ENCODE data around the gene STX16. TPM values are rescaled to one million over a fixed set of nuclear protein-coding genes. Genes with fewer than 3 reads are reported as not detected.
A peak's percentile ranks its signal among the peaks of the same experiment; 100 is the strongest.

Gene STX16
- total RNA-seq, 1 donor from 2014 or later: 24.7 TPM

DNA sequence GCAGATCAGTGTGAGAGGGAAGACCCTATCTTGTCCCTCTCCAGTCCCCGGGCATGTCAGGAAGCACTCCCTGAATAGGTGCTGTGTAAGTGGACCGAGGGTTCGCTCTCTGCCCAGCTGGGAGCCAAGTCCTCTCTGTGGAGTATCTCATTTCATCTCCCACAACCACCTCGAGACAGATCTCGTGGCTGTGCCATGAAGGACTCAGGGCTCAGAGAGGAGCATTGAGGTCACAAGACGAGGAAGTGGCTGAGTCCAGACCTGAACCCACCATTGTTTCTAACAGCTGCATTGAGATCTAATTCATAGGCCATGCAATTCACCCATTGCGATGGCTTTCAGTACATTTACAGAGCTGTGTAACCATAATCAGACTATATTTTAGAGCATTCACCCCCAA lies 34.7 kb upstream of the STX16 start:
- no peak for DNase-seq (ENCODE audit: low spot score in 2 of 2)
- intact Hi-C loops (cut with DNase I): no loop called here
- TF ChIP-seq, protein P1, sequence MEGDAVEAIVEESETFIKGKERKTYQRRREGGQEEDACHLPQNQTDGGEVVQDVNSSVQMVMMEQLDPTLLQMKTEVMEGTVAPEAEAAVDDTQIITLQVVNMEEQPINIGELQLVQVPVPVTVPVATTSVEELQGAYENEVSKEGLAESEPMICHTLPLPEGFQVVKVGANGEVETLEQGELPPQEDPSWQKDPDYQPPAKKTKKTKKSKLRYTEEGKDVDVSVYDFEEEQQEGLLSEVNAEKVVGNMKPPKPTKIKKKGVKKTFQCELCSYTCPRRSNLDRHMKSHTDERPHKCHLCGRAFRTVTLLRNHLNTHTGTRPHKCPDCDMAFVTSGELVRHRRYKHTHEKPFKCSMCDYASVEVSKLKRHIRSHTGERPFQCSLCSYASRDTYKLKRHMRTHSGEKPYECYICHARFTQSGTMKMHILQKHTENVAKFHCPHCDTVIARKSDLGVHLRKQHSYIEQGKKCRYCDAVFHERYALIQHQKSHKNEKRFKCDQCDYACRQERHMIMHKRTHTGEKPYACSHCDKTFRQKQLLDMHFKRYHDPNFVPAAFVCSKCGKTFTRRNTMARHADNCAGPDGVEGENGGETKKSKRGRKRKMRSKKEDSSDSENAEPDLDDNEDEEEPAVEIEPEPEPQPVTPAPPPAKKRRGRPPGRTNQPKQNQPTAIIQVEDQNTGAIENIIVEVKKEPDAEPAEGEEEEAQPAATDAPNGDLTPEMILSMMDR (IDR thresholded peaks at IDR 0.05): no peak
- Histone ChIP-seq H3K9me3 (no peaks in the 10 kb centered on the region), H3K27ac (no peak overlapping the region), H3K36me3 (no peaks in the 10 kb centered on the region), H3K27me3 (no peaks in the 10 kb centered on the region), H3K4me1 (peaks cover 4 to 19% of the 10 kb centered on the region in 2 donors), H3K4me3 (no peak overlapping the region)

DNA sequence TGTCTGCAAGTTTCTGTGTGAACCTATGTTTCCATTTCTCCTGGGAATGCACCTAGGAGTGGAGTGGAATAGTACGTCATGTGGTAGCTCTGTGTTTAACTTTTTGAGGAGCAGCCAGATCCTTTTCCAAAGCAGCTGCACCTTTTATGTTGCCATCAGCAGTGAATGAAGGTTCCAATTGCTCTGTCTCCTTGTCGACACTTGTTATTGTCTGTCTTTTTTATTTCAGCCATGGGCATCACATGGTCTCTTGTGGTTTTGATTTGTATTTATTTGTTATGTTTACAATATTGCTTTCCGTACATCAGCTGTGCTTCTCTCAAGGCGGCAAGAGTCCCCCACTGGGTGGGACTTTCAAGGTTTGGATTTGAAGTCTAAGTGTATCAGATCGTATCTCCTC lies 33.9 kb upstream of the STX16 start:
- no peak for DNase-seq (ENCODE audit: low spot score in 2 of 2)
- intact Hi-C loops (cut with DNase I): no loop called here

DNA sequence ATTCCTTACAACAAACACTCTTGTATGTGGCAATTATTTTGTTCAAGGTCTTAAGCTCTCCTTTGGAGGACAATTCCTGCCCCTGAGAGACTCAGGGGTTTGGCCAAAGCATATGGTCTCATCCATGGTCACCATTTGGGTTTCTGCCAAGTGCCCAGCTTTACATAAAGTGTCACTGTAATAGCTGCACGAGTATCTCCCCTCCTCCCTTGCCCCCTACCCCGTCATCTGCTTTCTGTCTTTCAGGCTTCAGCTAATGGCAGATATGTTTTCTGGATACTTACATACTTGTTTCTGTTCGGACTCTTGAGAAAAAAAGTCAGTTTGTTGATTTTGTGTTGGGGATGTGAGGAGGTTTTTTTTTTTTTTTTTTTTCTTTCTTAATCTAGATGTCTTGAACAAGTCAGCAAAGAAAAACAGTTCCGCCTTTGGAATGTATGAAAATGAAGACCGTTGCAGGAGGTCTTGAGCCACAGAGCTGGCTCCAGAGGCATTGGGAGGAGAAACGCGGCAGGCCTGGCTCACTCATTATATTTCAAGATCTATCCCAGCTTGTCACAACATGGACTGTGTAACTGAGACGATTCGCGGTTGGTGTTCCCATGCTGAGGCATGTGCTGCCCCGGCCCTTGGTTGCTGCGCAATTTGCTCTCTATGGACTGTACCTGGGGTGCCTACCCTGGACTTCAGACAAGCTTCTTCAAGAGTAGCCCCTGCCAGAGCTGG lies 32.6 kb upstream of the STX16 start:
- intact Hi-C loops (cut with DNase I): no loop called here
- TF ChIP-seq, protein P1 (IDR thresholded peaks at IDR 0.05): no peak

More for the DNA sequence above, 33.9 kb upstream of the STX16 start:
- H3K4me3 ChIP-seq: no peak overlapping the region
- no peaks in the 10 kb centered on the region for H3K9me3 ChIP-seq
- H3K4me1 ChIP-seq: peaks cover 0 to 12% of the 10 kb centered on the region in 2 donors
- H3K36me3 ChIP-seq: no peaks in the 10 kb centered on the region
- H3K27me3 ChIP-seq: no peaks in the 10 kb centered on the region
- H3K27ac ChIP-seq: no peak overlapping the region
- TF ChIP-seq, protein P1 (IDR thresholded peaks at IDR 0.05): no peak

DNA sequence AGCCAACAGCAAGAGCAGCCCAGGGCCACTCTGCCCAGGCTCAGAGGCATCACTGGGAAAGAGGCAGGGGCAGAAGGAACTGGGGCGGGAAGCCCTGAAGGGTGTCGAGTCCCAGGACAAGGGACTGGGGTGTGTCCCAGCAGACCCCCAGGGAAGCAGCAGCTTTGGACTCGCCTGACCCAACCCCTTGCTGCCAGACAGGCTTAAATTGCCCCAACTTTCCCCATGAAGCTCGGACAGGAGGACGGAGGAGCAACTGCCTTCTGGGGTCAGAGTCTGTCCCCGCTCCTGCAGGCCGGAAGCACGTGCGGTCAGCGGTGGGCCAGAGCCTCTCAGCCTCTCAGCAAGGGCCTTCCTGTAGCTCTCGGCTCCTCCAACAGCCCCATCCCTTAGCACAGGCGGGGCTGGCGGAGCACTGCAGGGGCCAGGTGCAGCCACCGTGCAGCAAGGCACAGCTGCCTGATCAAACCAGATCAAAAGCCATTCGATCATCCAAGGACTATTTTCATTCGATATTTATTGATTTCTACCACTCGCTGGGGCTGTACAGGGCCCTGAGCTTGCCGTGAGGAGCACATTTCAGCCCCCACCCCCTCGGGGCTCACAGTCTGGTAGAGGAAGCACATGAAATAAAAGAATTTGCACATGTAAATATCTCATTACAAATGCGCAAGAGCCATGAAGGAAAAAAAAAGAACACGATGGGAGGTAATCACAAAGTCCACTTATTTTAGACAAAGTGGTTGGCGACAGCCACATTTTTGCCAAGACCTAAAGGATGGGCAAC lies 31.8 kb upstream of the STX16 start:
- intact Hi-C loops (cut with DNase I): no loop called here
- TF ChIP-seq, protein P1 (IDR thresholded peaks at IDR 0.05): no peak
- DNase-seq (ENCODE audit: low spot score in 2 of 2): no peak
- H3K27me3 ChIP-seq: no peaks in the 10 kb centered on the region
- no peaks in the 10 kb centered on the region for H3K36me3 ChIP-seq
- H3K27ac ChIP-seq: peak overlapping the region in 1 of 2 donors; percentile 13
- H3K4me1 ChIP-seq: peaks cover 0 to 8% of the 10 kb centered on the region in 2 donors
- H3K9me3 ChIP-seq: no peaks in the 10 kb centered on the region
- no peak overlapping the region for H3K4me3 ChIP-seq

More for the DNA sequence above, 32.6 kb upstream of the STX16 start:
- no peak overlapping the region for H3K4me3 ChIP-seq
- H3K9me3 ChIP-seq: no peaks in the 10 kb centered on the region
- no peaks in the 10 kb centered on the region for H3K27me3 ChIP-seq
- DNase-seq (ENCODE audit: low spot score in 2 of 2): no peak
- no peaks in the 10 kb centered on the region for H3K36me3 ChIP-seq
- peak overlapping the region in 1 of 2 donors; percentile 13 for H3K27ac ChIP-seq
- peaks cover 0 to 7% of the 10 kb centered on the region in 2 donors for H3K4me1 ChIP-seq

DNA sequence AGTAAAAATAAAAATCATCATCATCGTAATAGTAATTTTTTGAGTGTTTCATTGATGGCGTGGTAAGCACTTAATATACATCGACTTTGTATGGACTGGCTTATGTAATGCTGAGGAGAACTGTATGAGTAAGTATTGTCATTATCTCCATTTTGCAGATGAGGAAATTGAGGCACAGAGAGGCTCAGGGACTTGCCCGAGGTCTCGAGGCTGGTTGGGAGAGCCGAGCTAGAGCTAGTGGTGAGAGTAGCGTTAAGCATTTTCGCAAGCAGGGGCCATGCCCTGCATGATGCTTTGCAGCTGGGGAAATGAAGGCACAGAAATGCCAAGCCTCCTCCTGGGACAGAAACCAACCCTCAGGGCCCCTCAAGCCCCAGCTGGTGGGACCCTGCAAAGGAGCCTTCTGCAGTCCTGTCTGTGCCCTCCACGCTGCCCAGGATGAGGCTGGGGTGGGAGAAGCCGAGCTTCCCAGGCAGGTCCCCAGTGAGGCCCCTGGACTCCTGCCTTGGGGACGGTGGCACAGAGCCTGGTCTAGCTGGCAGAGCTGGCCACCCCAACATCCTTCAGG lies 31.1 kb upstream of the STX16 start:
- H3K27me3 ChIP-seq: no peaks in the 10 kb centered on the region
- TF ChIP-seq, protein P1 (IDR thresholded peaks at IDR 0.05): no peak
- intact Hi-C loops (cut with DNase I): no loop called here
- no peak overlapping the region for H3K27ac ChIP-seq
- no peak overlapping the region for H3K4me3 ChIP-seq
- peaks cover 0 to 9% of the 10 kb centered on the region in 2 donors for H3K4me1 ChIP-seq
- no peaks in the 10 kb centered on the region for H3K9me3 ChIP-seq
- no peaks in the 10 kb centered on the region for H3K36me3 ChIP-seq
- no peak for DNase-seq (ENCODE audit: low spot score in 2 of 2)
